ENCODE measurements around the gene MRPL52. TPM values are rescaled to one million over a fixed set of nuclear protein-coding genes. Genes with fewer than 3 reads are reported as not detected.

Gene MRPL52
- total and polyA plus RNA-seq, 8 donors, result 57.0 to 86.9 (median 72.6) TPM

- H3K27me3 ChIP-seq, result no peaks in the 10 kb centered on the region
- no peak for TF ChIP-seq CTCF (IDR thresholded peaks at IDR 0.05)
- intact Hi-C loops (cut with DNase I), result no loop called here
- peak overlapping the region; percentile 62 to 66 for H3K27ac ChIP-seq
- H3K4me1 ChIP-seq, result peaks cover 22 to 61% of the 10 kb centered on the region in 2 donors
- DNase-seq (no peak), ATAC-seq (no peak)
- no peaks in the 10 kb centered on the region for H3K9me3 ChIP-seq
- peaks cover 0 to 52% of the 10 kb centered on the region in 2 donors for H3K36me3 ChIP-seq
- H3K4me3 ChIP-seq, result no peak overlapping the region
Observed at GRCh38 chr14:22846811-22847307, 17.2 kb downstream of the MRPL52 start.

- DNase-seq (peak in 1 of 4 donors; percentile 26), ATAC-seq (peak; percentile 1)
- Histone ChIP-seq H3K9me3 (no peaks in the 10 kb centered on the region), H3K27me3 (no peaks in the 10 kb centered on the region), H3K36me3 (peaks cover 0 to 42% of the 10 kb centered on the region in 2 donors), H3K4me3 (no peak overlapping the region), H3K4me1 (peaks cover 24 to 70% of the 10 kb centered on the region in 2 donors), H3K27ac (peak overlapping the region; percentile 71 to 88)
- no peak for TF ChIP-seq CTCF (IDR thresholded peaks at IDR 0.05)
- intact Hi-C loops (cut with DNase I), result no loop called here
Observed at GRCh38 chr14:22847661-22848341, 18.1 kb downstream of the MRPL52 start.

- H3K27me3 ChIP-seq, result no peaks in the 10 kb centered on the region
- H3K4me1 ChIP-seq, result peaks cover 29 to 78% of the 10 kb centered on the region in 2 donors
- no peak for TF ChIP-seq CTCF (IDR thresholded peaks at IDR 0.05)
- ATAC-seq (peak; percentile 50), DNase-seq (peak; percentile 75 to 96 (median 88))
- peaks cover 0 to 35% of the 10 kb centered on the region in 2 donors for H3K36me3 ChIP-seq
- intact Hi-C loops (cut with DNase I), result no loop called here
- H3K9me3 ChIP-seq, result no peaks in the 10 kb centered on the region
- H3K4me3 ChIP-seq, result no peak overlapping the region
- H3K27ac ChIP-seq, result peak overlapping the region; percentile 71 to 88
Observed at GRCh38 chr14:22848351-22849164, 18.9 kb downstream of the MRPL52 start.

GRCh38 chr14:22849212-22849819 is 19.6 kb downstream of the MRPL52 start:
- intact Hi-C loops (cut with DNase I), result no loop called here
- DNase-seq, result peak in 3 of 4 donors; percentile 58 to 61 (median 60)
- TF ChIP-seq CTCF (IDR thresholded peaks at IDR 0.05), result no peak
- ATAC-seq, result peak; percentile 4
- Histone ChIP-seq H3K36me3 (peaks cover 0 to 27% of the 10 kb centered on the region in 2 donors), H3K27ac (peak overlapping the region; percentile 71 to 88), H3K27me3 (no peaks in the 10 kb centered on the region), H3K4me1 (peaks cover 29 to 78% of the 10 kb centered on the region in 2 donors), H3K4me3 (no peak overlapping the region), H3K9me3 (no peaks in the 10 kb centered on the region)
